Mammary epithelial cell (primary cell): ENCODE data around the gene MRGPRG.
"Not testable (repeated sequence)": the region's sequence is repeated elsewhere in the genome, so short reads cannot be mapped to it uniquely, and the experiment has no call there.

Experiments used
- CTCF ChIP-seq, 2 donors: IDR thresholded peaks in 1 of 2; conservative IDR thresholded peaks in 1 of 2; 2 replicates each; pipeline ENCODE4 v1.5.1; 2011 to 2012; ENCODE audit warnings: inconsistent platforms in 2 of 2, low read length in 2 of 2, mild to moderate bottlenecking in 2 of 2, control low read depth in 1 of 2, low read depth in 1 of 2; ENCODE audit not compliant: insufficient read depth in 1 of 2; ENCODE audit errors: extremely low read depth in 1 of 2
- EZH2 ChIP-seq: IDR thresholded peaks from 2 replicates; pipeline ENCODE4 v1.6.1; 2012; ENCODE audit warnings: low read length, inconsistent platforms, borderline replicate concordance

- TF ChIP-seq CTCF (conservative IDR thresholded peaks at IDR 0.05 in 1 of 2, IDR thresholded peaks at IDR 0.05 in 1 of 2; ENCODE audit: extremely low read depth in 1 of 2, insufficient read depth in 1 of 2, low read depth in 1 of 2, low read length in 2 of 2); EZH2: not testable (repeated sequence)
These were observed 38.9 kb upstream of the MRGPRG start for GRCh38 chr11:3257509-3257908.
